HG03469 (cell line): Measurements from ENCODE around the gene KIAA1191.

ENCODE experiments used
- ATAC-seq: cut with Tn5 transposase; IDR thresholded peaks from one replicate; pipeline ENCODE4 v1.9.1; 2021; ENCODE audit warnings: mild to moderate bottlenecking, moderate library complexity, moderate number of reproducible peaks; ENCODE audit not compliant: unreplicated experiment

The KIAA1191 gene

DNA sequence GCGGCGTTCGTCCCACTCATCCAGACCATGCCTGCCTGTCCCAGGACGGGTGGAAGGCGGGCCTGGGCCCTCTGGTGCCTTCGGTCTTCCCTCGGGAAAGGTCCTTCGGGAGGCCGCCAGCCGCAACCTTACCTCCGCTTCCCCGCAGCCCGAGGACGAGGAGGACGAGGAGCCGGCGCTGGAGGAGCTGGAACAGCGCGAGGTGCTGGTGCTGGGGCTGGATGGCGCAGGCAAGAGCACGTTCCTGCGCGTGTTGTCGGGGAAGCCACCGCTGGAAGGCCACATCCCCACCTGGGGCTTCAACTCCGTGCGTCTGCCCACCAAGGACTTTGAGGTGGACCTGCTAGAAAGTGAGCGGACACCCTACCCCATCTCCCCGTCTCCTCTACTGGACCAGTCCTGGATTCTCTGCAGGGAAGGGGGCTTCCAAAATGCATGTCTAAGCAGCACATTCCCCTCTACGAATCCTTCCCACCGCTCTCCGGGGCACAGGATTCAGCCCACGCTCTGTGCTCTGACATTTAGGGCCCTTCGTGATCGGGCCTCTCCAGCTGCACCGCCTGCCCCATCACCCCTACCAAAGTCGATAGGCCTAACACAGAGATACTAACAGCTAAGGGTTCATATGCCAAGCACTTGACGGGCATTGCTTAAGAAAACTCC, 4.8 kb upstream of the KIAA1191 start:
- ATAC-seq, result no peak

DNA sequence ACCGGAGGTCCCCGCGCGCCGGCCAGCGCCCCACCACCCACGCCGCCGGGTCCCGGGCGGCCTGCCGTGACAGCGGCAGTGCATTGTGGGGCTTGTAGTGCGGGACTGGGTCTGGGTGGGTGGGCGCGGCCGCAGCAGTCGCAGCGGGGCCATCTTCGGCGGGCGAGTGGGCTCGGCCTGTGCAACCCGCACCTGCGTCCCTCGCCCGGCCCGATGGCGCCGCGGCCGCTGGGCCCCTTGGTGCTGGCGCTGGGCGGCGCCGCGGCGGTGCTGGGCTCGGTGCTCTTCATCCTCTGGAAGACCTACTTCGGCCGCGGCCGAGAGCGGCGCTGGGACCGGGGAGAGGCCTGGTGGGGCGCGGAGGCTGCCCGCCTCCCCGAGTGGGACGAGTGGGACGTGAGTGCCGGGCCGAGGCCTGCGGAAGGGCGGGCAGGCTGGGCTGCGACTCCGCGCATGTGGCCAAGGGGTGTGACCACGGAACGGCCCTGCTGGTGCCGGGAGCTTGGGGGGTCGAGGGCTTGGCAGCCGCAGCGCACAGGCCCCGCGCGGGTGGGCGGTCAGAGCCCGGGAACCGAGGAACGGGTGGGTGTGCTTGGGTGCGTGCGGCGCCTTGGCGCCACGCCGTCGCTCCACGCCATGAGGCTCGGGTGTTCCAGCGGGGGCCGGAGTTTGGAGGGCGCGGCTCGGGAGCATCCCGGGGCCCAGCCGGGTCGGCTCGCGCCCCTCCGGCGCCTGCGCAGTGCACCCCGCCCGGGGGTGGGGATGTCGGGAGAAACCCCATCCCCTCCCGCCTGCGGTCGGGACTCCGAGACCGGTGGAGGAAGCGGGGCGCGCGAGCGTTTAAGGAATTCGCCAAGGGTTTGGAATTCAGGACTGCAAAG, 4.0 kb upstream of the KIAA1191 start, which contains the start of gene ARL10:
ARL10 (plus strand) TSS at position 137 of the 881 bp plus-strand sequence; CDS start at position 214, 77 bp downstream.
- no peak for ATAC-seq

- no peak for ATAC-seq
These were observed 3.3 kb upstream of the KIAA1191 start for GRCh38 chr5:176364765-176365350.

- peak; percentile 14 for ATAC-seq
These were observed 598 bp upstream of the KIAA1191 start for GRCh38 chr5:176362233-176362490.

- no peak for ATAC-seq
These were observed 599 bp downstream of the KIAA1191 start for GRCh38 chr5:176360894-176361436.

- ATAC-seq, result no peak
These were observed 1.9 kb downstream of the KIAA1191 start for GRCh38 chr5:176359658-176360057.

GRCh38 chr5:176356179-176356566, 5.4 kb downstream of the KIAA1191 start:
- no peak for ATAC-seq

DNA sequence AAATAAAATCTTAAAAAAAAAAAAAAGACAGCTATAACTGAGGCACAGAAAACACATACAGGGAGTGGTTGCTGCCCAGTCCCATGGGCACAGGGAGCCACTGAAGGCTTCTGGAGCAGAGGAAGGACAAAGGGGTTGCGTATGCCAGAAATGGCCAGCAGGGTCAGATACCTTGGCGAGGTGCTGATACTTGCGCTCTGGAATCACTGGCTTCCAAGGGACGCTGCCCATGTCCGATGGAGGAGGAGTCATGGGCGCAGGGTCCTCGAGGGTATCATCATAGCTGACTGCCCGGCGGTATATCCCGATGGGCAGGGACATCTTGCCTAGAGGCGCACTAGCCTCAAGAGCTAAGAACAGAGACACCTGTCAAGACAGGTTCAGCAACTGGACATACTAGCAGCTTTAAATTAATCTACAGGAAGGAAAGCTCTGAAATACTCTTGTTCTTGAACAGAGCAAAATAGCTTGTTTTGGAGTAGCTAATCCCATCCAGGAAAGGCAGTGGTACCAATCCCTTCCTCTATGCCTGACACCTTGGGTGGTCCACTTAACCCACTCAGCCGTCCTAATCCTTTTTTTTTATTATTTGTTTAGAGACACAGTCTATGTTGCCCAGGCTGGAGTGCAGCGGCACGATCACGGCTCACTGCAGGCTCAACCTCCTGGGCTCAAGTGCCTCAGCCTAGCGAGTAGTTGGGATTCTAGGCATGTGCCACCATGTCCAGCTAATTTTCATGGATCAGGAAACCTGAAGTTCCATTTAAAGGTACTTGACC, 6.0 kb downstream of the KIAA1191 start:
- ATAC-seq, result no peak

DNA sequence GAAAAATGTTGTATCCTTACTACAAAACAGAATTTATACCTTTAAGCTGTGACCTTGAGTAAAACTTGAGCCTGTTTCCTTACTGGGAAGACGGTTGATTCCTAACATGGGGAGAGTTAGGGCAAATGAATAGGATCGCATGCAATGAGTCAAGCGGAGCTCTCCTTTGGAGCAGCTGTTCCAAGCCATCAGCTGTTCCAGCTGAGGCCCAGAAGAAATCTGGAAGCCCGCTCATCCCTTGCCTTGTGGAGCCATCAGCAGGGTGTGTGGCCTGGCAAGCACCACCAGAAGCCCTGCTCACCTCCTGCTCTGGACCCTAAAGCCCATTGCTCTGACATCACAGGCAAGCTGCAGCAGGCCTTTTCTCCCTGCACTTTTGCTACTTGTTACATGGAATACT, 8.0 kb downstream of the KIAA1191 start:
- no peak for ATAC-seq

DNA sequence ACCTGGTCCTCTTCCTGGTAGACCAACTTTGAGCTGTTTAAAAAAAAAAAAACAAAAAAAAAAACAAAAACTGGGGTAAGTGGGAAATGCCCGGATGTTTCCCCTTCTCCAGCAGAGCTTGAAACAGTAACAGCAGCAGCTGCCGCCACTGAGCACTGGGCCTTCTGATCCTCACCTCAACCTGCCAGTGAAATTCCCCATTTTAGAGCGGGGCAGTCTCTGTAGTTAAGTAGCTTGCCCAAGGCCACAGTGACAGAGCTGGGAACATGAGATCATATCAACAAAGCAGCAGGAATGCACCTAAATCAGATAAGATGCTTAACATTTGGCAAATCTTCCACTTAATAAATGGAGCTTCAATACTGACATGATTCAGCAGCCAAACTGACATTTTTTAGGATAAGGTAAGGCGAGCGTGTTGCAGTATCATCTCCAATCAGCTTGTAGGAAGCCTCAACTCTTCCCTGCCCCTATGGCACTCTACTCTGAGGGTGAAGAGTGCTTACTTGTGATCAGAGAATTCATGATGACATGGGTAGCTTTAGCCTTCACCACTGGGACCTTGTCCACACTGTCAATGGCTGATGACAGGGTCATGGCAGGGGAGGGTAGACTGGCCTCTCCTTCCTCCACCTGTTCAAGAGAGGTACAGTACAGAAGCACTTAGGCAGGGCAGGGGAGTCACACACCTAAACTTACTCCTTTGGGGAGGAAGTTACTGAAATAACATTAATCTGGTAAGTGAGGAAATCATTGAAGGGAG, 9.3 kb downstream of the KIAA1191 start:
- no peak for ATAC-seq

- ATAC-seq, result no peak
These were observed 11.1 kb downstream of the KIAA1191 start for GRCh38 chr5:176350416-176350815.

DNA sequence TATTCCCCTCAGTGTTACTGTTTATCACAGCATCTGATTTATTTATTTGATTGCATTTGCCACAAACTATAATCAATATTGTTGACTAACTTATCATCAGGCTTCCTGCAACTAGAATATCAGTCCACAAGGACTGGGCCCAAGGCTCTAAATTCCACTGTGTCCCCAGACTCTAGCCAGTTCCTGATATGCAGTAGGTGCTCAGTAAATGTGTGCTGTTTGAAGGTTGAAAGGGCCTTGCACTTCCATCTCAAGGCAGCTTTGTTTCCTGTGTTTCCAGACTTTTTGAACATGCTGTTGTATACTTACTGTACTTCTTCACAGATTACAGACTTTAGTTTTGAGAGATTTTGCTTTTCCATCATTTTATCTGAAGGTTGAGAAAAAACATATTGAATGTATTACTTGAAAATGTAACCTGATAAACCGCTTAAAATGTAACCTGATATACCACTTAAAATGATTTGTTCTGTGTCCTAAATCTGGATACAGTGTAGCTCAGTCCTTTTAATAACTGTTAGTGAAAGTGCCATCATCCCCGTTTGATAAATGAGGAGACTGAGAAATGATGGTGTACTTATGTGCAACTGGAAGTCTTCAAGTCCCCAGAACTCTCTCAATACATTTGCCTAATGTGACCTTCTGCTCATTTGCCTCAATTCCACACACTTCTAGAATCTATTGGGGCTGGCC, 18.7 kb downstream of the KIAA1191 start:
- ATAC-seq, result no peak

DNA sequence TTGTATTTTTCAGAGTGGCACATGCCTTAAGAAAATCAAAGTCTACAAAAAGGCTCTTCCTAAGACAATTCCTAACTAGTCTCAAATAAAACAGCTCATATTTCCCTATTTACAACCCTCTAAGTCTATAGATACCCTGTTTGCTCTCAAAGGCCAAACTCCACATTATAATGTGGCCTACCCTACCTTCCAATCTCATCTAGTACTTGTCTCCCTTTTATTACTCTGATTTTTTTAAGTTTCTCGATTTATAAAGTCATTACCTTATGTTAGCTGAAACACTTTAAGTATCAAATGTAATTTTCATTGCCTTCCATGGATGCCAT, 19.4 kb downstream of the KIAA1191 start:
- no peak for ATAC-seq

DNA sequence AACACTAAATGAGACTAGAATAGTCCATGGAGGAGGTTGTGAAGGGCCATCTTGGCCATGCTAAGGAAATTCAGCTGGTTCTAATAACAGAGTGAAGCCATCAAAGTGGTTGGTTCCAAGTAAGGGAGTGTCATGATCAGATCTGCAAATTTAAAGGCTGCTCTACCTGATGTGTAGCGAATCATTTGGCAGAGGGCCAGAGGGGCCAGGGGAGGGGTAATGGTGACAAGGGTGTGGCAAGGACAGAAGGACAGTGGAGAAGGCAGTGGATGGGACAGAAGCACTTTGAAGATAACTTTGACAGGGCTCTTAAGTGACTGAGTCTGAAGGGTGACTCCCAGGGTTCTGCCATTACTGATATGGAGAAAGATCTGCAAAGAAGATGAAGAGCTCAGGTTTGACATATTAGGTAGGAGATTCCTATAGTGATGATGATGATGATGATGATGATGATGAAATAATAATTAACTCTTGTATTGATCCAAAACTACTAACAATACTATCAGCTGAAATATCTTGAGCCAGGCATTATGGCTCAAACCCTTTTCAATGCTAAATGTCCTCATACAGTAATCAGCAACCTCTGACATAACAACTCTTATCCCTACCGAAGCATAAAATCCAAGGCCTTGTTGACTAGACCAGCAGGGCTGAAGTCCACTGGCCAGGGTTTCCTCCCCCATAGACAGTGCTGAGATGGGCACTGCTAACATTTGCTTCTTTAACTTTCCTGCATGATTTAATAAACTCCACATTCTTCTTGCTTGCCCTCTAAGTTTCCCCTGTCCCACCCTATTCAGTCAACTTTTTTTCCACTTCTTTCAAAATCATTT, 20.0 kb downstream of the KIAA1191 start:
- no peak for ATAC-seq

DNA sequence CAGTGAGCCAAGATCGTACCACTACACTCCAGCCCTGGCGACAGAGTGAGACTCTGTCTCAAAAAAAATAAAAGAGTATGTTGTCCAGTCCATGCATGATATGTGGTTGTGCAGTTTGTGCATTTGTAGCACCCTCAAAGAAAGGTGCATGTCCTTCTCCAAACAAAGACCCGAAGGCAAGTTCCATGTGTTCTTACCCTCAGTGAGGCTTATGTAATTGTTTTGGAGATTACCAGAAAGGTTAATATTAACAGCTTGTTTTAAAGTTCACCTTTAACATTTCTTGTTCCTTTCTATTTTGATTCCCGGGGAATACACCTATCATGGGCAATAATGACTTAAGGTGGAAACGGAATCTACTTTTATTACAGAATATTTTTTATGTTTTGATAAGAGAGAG, 22.3 kb downstream of the KIAA1191 start:
- ATAC-seq, result no peak

GRCh38 chr5:176337913-176338312, 23.7 kb downstream of the KIAA1191 start:
- no peak for ATAC-seq

- no peak for ATAC-seq
These were observed 27.4 kb downstream of the KIAA1191 start for GRCh38 chr5:176334031-176334770.

- ATAC-seq, result no peak
These were observed 41.0 kb downstream of the KIAA1191 start for GRCh38 chr5:176320577-176320976.
